ENCODE results near the gene BYSL.

BYSL gene

DNA sequence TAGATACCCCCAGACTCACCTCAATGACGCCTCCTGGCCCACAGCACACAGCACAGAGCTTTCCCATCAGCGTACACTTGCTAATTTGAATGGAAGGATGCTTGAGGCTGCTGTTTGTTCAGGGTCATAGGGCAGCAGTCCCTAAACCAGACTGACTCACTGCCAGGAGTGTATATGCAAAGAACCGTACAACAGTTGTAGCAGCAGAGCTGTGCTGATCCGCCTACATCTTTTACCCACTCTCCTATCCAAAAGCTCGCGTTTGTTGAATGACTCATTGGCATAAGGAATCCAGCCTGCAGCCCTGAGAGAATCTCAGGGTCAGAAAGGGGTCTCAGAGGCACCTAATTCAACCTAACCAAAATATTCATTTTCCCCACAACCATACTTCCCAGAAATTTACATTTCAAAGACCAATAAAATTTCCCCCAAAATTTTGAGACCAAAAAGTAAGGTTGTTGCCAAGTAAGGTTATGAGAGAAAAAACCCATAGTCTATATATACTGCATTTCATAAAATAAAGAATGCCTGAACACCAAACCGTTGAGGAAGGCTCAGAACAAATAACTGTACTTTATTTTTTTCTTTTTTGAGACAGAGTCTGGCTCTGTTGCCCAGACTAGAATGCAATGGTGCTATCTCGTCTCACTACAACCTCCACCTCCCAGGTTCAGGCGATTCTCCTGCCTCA is 55.6 kb downstream of the BYSL start:
- ChIA-PET POLR2A (interaction anchor here (1.4 kb wide), 1 partner anchor 10 kb away, joined by 3 read pairs; no protein-coding TSS in a partner anchor), CTCF (interaction anchor here (0.6 to 1.1 kb wide), 4 partner anchors 9 to 33 kb away, joined by 3 to 4 read pairs (median 3); no protein-coding TSS in a partner anchor)
- no peak for TF ChIP-seq ELF4 (IDR thresholded peaks at IDR 0.05)
- no peak for TF ChIP-seq FOXK2 (IDR thresholded peaks at IDR 0.05)
- no peak for TF ChIP-seq SP1 (IDR thresholded peaks at IDR 0.05)
- TF ChIP-seq BHLHE40 (IDR thresholded peaks at IDR 0.05; ENCODE audit: borderline replicate concordance) = no peak
- no peak for TF ChIP-seq SUZ12 (IDR thresholded peaks at IDR 0.05)
- TF ChIP-seq, protein P1, sequence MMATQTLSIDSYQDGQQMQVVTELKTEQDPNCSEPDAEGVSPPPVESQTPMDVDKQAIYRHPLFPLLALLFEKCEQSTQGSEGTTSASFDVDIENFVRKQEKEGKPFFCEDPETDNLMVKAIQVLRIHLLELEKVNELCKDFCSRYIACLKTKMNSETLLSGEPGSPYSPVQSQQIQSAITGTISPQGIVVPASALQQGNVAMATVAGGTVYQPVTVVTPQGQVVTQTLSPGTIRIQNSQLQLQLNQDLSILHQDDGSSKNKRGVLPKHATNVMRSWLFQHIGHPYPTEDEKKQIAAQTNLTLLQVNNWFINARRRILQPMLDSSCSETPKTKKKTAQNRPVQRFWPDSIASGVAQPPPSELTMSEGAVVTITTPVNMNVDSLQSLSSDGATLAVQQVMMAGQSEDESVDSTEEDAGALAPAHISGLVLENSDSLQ (IDR thresholded peaks at IDR 0.05) = no peak
- no peak for TF ChIP-seq FOXM1 (IDR thresholded peaks at IDR 0.05; ENCODE audit: borderline replicate concordance)
- TF ChIP-seq FOXA1 (IDR thresholded peaks at IDR 0.05) = no peak
- TF ChIP-seq ARNT (IDR thresholded peaks at IDR 0.05) = no peak
- no peak for TF ChIP-seq CTBP1 (IDR thresholded peaks at IDR 0.05; ENCODE audit: borderline replicate concordance)
- TF ChIP-seq L3MBTL2 (conservative IDR thresholded peaks at IDR 0.05) = no peak
- TF ChIP-seq TARDBP (IDR thresholded peaks at IDR 0.05) = no peak
- no peak for TF ChIP-seq ZNF384 (IDR thresholded peaks at IDR 0.05)
- TF ChIP-seq HDGF (IDR thresholded peaks at IDR 0.05; ENCODE audit: borderline replicate concordance) = no peak
- no peak for TF ChIP-seq NFRKB (IDR thresholded peaks at IDR 0.05)
- no peak for TF ChIP-seq LEF1 (IDR thresholded peaks at IDR 0.05; ENCODE audit: borderline replicate concordance)
- DNase-seq (ENCODE audit: extremely low spot score) = no peak
